ENCODE measurements around the gene CLDN3.

- TF ChIP-seq CTCF (IDR thresholded peaks at IDR 0.05; ENCODE audit: poor library complexity, severe bottlenecking): no peak
- no peak for TF ChIP-seq RAD21 (conservative IDR thresholded peaks at IDR 0.05)
Measured at GRCh38 chr7:73762659-73762999, 7.4 kb downstream of the CLDN3 start.

All from neural cell (in vitro differentiated cells).